H7 (cell line): ENCODE data around the gene MBD3L3. TPM values are rescaled to one million over a fixed set of nuclear protein-coding genes. Genes with fewer than 3 reads are reported as not detected.
"Not testable (repeated sequence)": the region's sequence is repeated elsewhere in the genome, so short reads cannot be mapped to it uniquely, and the experiment has no call there.

Experiments
- DNase-seq: peaks from one replicate; pipeline ENCODE4 v3.0.0; 2012
- H3K27me3 ChIP-seq: 2 replicates; pipeline ENCODE4 v1.6.0; 2011; ENCODE audit warnings: mild to moderate bottlenecking, low read length; ENCODE audit not compliant: control insufficient read depth, insufficient read depth
- H3K36me3 ChIP-seq: replicated peaks from 2 replicates; pipeline ENCODE4 v1.5.1; 2011; ENCODE audit warnings: low read length; ENCODE audit not compliant: control insufficient read depth, insufficient read depth
- H3K4me3 ChIP-seq: 2 replicates; pipeline ENCODE4 v1.5.1; 2011; ENCODE audit warnings: low read depth, mild to moderate bottlenecking, control low read depth, low read length, moderate library complexity; ENCODE audit not compliant: insufficient read depth
- total RNA-seq: library from RNA; depleted of rRNA; stranded (reverse); fragments of >200 nt; shearing (Covaris generic); gene quantifications from 2 replicates; pipeline ENCODE4 v1.2.3, GENCODE V29; 2014; rRNA removed

MBD3L3 gene
- total RNA-seq, 1 experiment from 2014 or later: not detected

GRCh38 chr19:7040079-7040478 lies 18.4 kb downstream of the MBD3L3 start, which contains the start of gene MBD3L4:
TSS of gene MBD3L4 (minus strand) at chr19:7040179. CDS start at chr19:7040144, 35 bp downstream.
- H3K36me3 ChIP-seq, DNase-seq, H3K27me3 ChIP-seq, H3K4me3 ChIP-seq: not testable (repeated sequence)

- DNase-seq, H3K27me3 ChIP-seq, H3K4me3 ChIP-seq, H3K36me3 ChIP-seq: not testable (repeated sequence)
Observed at GRCh38 chr19:7030278-7030677, 28.2 kb downstream of the MBD3L3 start, which contains the start of gene MBD3L5. TSS of gene MBD3L5 (plus strand) at chr19:7030578. CDS start at chr19:7030612, 34 bp downstream.

GRCh38 chr19:7028790-7029189 lies 29.7 kb downstream of the MBD3L3 start:
- not testable (repeated sequence) for H3K27me3 ChIP-seq, H3K36me3 ChIP-seq, H3K4me3 ChIP-seq, DNase-seq

- not testable (repeated sequence) for H3K27me3 ChIP-seq, H3K36me3 ChIP-seq, H3K4me3 ChIP-seq, DNase-seq
Observed at GRCh38 chr19:7021331-7021730, 37.1 kb downstream of the MBD3L3 start, which contains the start of gene MBD3L2B. TSS of gene MBD3L2B (minus strand) at chr19:7021431. CDS start at chr19:7021397, 34 bp downstream.

- no peak overlapping the region for H3K4me3 ChIP-seq
- no peaks in the 10 kb centered on the region for H3K36me3 ChIP-seq
- no peak for DNase-seq
- H3K27me3 ChIP-seq: no peaks in the 10 kb centered on the region
Observed at GRCh38 chr19:7018828-7019227, 39.6 kb downstream of the MBD3L3 start.

GRCh38 chr19:7013678-7014077 lies 44.8 kb downstream of the MBD3L3 start:
- Histone ChIP-seq H3K4me3 (no peak overlapping the region), H3K36me3 (no peaks in the 10 kb centered on the region), H3K27me3 (no peaks in the 10 kb centered on the region)
- DNase-seq: no peak

- no peaks in the 10 kb centered on the region for H3K36me3 ChIP-seq
- no peaks in the 10 kb centered on the region for H3K27me3 ChIP-seq
Observed at GRCh38 chr19:7010722-7011593, 47.5 kb downstream of the MBD3L3 start.

GRCh38 chr19:7007859-7008258 lies 50.6 kb downstream of the MBD3L3 start:
- no peak for DNase-seq
- Histone ChIP-seq H3K36me3 (no peaks in the 10 kb centered on the region), H3K27me3 (no peaks in the 10 kb centered on the region), H3K4me3 (no peak overlapping the region)

More at GRCh38 chr19:7010722-7011593, 47.5 kb downstream of the MBD3L3 start:
- H3K4me3 ChIP-seq: no peak overlapping the region
- no peak for DNase-seq

Other genes starting within 250 kb of the MBD3L3 start
- gene ADGRE1, start 171.1 kb downstream of the MBD3L3 start, total RNA-seq: not detected in 2 replicates
- gene MBD3L2B, start 37.2 kb downstream of the MBD3L3 start, total RNA-seq: not detected in 2 replicates
- not detected in 2 replicates for gene MBD3L5, start 28.1 kb downstream of the MBD3L3 start, total RNA-seq
- not detected in 2 replicates for gene MBD3L4, start 18.5 kb downstream of the MBD3L3 start, total RNA-seq
- not detected in 2 replicates for gene MBD3L2, start 9.4 kb downstream of the MBD3L3 start, total RNA-seq
- gene ZNF557, start 11.0 kb upstream of the MBD3L3 start, total RNA-seq: 5.2 and 5.8 TPM in 2 replicates
- gene INSR, start 235.7 kb upstream of the MBD3L3 start, total RNA-seq: 10.0 and 13.6 TPM in 2 replicates